PC-3 (cell line): Measurements from ENCODE around the gene AP1B1.

Experiments used
- EZH2 ChIP-seq: fragments of 300-600 bp; sonication (generic); IDR thresholded peaks from one replicate; pipeline ENCODE4 v1.6.1; 2017; ENCODE audit warnings: antibody characterized with exemption, mild to moderate bottlenecking, low read length; ENCODE audit not compliant: unreplicated experiment
- EZH2phosphoT487 ChIP-seq: fragments of 300-600 bp; sonication (generic); IDR thresholded peaks from 2 replicates; pipeline ENCODE4 v1.6.1; 2018; ENCODE audit warnings: mild to moderate bottlenecking, antibody characterized with exemption, low read length, borderline replicate concordance
- TF ChIP-seq, protein P1 (sequence below): fragments of 300-600 bp; sonication (generic); conservative IDR thresholded peaks from 2 replicates; pipeline ENCODE4 v1.5.1; 2017; ENCODE audit warnings: antibody characterized with exemption, low read depth, mild to moderate bottlenecking, low read length

DNA sequence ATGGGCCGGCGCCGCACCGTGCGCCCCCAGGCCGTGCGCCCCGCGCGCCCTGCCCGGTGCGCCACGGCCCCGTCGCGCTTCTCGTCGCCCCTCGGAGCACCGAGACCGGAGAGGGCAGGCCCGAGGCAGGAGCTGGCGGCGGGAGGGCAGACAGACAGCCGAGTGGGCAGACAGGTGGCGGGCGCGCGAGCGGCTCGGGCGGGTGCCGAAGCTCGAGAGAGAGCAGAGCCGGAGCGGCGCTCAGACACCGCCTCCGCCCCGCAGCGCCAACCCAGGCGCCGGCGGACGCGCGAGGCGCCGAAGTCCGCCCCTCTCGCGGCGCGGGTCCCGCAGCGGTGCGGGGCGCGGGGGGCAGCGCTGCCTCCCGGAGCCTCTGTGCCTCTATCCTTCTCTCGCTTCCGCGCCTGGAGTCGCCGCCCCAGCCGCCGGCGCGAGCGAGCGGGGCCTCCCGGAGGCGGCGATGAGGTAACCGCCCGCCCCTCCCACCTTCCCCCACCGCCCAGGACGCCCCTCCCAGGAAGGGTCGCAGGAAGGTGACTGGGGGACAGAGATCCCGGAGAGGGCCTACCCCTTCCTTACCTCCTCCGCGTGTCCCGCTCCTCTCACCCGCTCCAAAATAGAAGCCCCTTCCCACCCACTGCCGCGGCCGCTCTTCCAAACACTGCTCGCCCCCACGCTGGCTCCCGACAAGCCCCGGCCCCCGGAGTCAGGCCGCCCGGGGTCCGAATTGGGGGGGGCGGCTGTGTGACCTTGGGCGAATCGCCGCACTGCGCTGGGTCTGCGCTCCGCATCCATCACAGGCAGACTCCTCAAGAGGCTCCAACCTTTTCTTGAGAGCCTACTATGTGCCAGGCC is 72.9 kb downstream of the AP1B1 start, which contains the start of gene RASL10A:
- TF ChIP-seq, protein P1, sequence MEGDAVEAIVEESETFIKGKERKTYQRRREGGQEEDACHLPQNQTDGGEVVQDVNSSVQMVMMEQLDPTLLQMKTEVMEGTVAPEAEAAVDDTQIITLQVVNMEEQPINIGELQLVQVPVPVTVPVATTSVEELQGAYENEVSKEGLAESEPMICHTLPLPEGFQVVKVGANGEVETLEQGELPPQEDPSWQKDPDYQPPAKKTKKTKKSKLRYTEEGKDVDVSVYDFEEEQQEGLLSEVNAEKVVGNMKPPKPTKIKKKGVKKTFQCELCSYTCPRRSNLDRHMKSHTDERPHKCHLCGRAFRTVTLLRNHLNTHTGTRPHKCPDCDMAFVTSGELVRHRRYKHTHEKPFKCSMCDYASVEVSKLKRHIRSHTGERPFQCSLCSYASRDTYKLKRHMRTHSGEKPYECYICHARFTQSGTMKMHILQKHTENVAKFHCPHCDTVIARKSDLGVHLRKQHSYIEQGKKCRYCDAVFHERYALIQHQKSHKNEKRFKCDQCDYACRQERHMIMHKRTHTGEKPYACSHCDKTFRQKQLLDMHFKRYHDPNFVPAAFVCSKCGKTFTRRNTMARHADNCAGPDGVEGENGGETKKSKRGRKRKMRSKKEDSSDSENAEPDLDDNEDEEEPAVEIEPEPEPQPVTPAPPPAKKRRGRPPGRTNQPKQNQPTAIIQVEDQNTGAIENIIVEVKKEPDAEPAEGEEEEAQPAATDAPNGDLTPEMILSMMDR = no peak
- TF ChIP-seq EZH2 (no peak), EZH2phosphoT487 (no peak)
